ENCODE data around the gene CDH12. TPM values are rescaled to one million over a fixed set of nuclear protein-coding genes. Genes with fewer than 3 reads are reported as not detected.
"Not testable (repeated sequence)": the region's sequence is repeated elsewhere in the genome, so short reads cannot be mapped to it uniquely, and the experiment has no call there.

The CDH12 gene
- polyA plus RNA-seq = under 1 TPM in 1 of 2 donors, not detected in 1; 0.01 TPM

GRCh38 chr5:22852807-22853660 lies at the start of gene CDH12:
Gene CDH12, minus strand, starts transcription at chr5:22853344.
- Histone ChIP-seq H3K36me3 (ENCODE audit: control insufficient read depth in 2 of 2, insufficient read depth in 2 of 2, low read length in 1 of 2) (no peaks in the 10 kb centered on the region), H3K4me1 (ENCODE audit: control insufficient read depth in 2 of 2, insufficient read depth in 2 of 2, low read length in 1 of 2) (peaks cover 0 to 4% of the 10 kb centered on the region in 2 donors), H3K27ac (ENCODE audit: low read depth in 2 of 2, low read length in 1 of 2) (no peak within 1 kb of the TSS), H3K27me3 (ENCODE audit: control insufficient read depth in 1 of 2, insufficient read depth in 2 of 2, low read length in 2 of 2) (no peaks in the 10 kb centered on the region), H3K4me3 (ENCODE audit: low read depth in 1 of 2, low read length in 2 of 2) (peak within 1 kb of the TSS; percentile 31 to 32), H3K9me3 (ENCODE audit: control insufficient read depth in 2 of 2, insufficient read depth in 1 of 2, low read depth in 1 of 2, low read length in 1 of 2) (no peaks in the 10 kb centered on the region)
- WGBS, 2 donors = 3 to 4% methylated on average over 31 of the region's 31 CpGs

- 74 to 77% methylated on average over 5 of the region's 5 CpGs for WGBS, 2 donors
- H3K4me3 ChIP-seq (ENCODE audit: low read depth in 1 of 2, low read length in 2 of 2) = no peak overlapping the region
- H3K36me3 ChIP-seq (ENCODE audit: control insufficient read depth in 2 of 2, insufficient read depth in 2 of 2, low read length in 1 of 2) = no peaks in the 10 kb centered on the region
- H3K4me1 ChIP-seq (ENCODE audit: control insufficient read depth in 2 of 2, insufficient read depth in 2 of 2, low read length in 1 of 2) = no peaks in the 10 kb centered on the region
- no peak overlapping the region for H3K27ac ChIP-seq (ENCODE audit: low read depth in 2 of 2, low read length in 1 of 2)
- no peaks in the 10 kb centered on the region for H3K27me3 ChIP-seq (ENCODE audit: control insufficient read depth in 1 of 2, insufficient read depth in 2 of 2, low read length in 2 of 2)
- peaks cover 0 to 6% of the 10 kb centered on the region in 2 donors for H3K9me3 ChIP-seq (ENCODE audit: control insufficient read depth in 2 of 2, insufficient read depth in 1 of 2, low read depth in 1 of 2, low read length in 1 of 2)
These were observed 48.7 kb upstream of the CDH12 start for GRCh38 chr5:22901885-22902284.

DNA sequence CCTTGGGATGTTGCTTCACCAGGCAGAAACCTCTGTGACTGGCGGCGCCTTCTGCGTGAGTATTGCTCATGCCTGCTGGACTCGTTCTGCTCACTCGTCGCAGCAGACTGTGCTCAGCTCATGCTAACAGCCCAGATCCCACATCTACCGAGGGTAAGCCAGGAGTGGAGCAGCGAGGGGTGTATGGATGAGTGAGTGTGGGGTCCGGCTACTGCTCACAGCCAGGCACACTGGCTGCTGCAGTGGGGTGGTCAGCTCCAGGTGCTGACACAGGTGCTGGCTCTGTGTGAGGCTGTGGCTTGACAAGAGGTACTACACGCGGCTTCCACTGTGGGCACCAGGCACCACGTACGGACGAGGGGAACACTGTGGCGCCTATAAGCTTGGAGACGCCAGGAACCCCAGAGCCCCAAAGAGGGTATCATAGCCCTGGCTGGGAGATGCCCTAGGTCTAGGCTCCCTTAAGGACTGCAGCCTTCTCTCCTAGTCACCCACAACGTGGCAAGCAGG lies 47.7 kb upstream of the CDH12 start:
- 87 to 94% methylated on average over 17 of the region's 17 CpGs for WGBS, 2 donors
- Histone ChIP-seq H3K27ac (ENCODE audit: low read depth in 2 of 2, low read length in 1 of 2) (no peak overlapping the region), H3K27me3 (ENCODE audit: control insufficient read depth in 1 of 2, insufficient read depth in 2 of 2, low read length in 2 of 2) (no peaks in the 10 kb centered on the region), H3K36me3 (ENCODE audit: control insufficient read depth in 2 of 2, insufficient read depth in 2 of 2, low read length in 1 of 2) (no peaks in the 10 kb centered on the region), H3K9me3 (ENCODE audit: control insufficient read depth in 2 of 2, insufficient read depth in 1 of 2, low read depth in 1 of 2, low read length in 1 of 2) (peaks cover 0 to 6% of the 10 kb centered on the region in 2 donors), H3K4me1 (ENCODE audit: control insufficient read depth in 2 of 2, insufficient read depth in 2 of 2, low read length in 1 of 2) (no peaks in the 10 kb centered on the region), H3K4me3 (ENCODE audit: low read depth in 1 of 2, low read length in 2 of 2) (no peak overlapping the region)

DNA sequence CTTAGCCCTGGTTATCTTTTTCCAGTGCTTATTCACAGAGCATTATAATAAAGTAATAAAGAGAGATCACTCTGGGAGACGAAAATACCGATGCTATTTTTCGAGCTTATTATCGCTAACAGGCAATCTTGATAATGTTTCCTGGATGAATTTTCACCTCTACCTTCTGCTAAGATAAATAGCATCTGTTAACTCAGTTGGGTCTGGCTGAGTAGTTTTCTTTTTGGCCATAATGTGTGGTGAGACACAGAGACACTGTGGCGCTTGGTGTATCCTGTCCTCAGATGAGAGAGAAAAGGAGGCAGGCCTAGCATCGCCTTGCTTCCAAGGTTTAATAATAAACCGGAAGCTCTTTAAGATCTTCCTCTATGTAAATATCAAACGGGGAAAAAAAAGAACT lies 46.2 kb upstream of the CDH12 start:
- H3K27ac ChIP-seq (ENCODE audit: low read depth in 2 of 2, low read length in 1 of 2) = no peak overlapping the region
- H3K36me3 ChIP-seq (ENCODE audit: control insufficient read depth in 2 of 2, insufficient read depth in 2 of 2, low read length in 1 of 2) = no peaks in the 10 kb centered on the region
- WGBS, 2 donors = 88 to 92% methylated on average over 8 of the region's 8 CpGs
- H3K4me1 ChIP-seq (ENCODE audit: control insufficient read depth in 2 of 2, insufficient read depth in 2 of 2, low read length in 1 of 2) = no peaks in the 10 kb centered on the region
- H3K4me3 ChIP-seq (ENCODE audit: low read depth in 1 of 2, low read length in 2 of 2) = no peak overlapping the region
- peaks cover 0 to 6% of the 10 kb centered on the region in 2 donors for H3K9me3 ChIP-seq (ENCODE audit: control insufficient read depth in 2 of 2, insufficient read depth in 1 of 2, low read depth in 1 of 2, low read length in 1 of 2)
- H3K27me3 ChIP-seq (ENCODE audit: control insufficient read depth in 1 of 2, insufficient read depth in 2 of 2, low read length in 2 of 2) = no peaks in the 10 kb centered on the region

DNA sequence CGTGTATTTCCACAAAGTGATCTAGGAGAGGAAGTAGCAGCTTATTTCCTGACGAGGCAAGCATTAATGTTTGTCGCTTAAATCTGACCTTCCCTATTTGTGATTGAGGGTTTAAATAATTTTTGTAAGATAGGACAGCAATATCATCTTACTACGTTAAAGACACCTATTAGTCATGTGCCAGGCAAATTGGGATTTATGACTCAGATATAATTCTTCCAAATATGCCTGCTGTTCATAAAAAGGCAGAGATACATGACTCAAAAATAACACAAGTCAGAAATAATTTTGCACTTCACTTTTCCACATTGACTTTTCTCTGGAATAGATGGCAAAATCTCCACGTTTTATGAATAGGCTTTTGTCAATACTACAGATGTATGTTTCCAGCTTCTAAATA lies 43.0 kb upstream of the CDH12 start:
- no peaks in the 10 kb centered on the region for H3K9me3 ChIP-seq (ENCODE audit: control insufficient read depth in 2 of 2, insufficient read depth in 1 of 2, low read depth in 1 of 2, low read length in 1 of 2)
- no peaks in the 10 kb centered on the region for H3K27me3 ChIP-seq (ENCODE audit: control insufficient read depth in 1 of 2, insufficient read depth in 2 of 2, low read length in 2 of 2)
- no peak overlapping the region for H3K27ac ChIP-seq (ENCODE audit: low read depth in 2 of 2, low read length in 1 of 2)
- no peaks in the 10 kb centered on the region for H3K4me1 ChIP-seq (ENCODE audit: control insufficient read depth in 2 of 2, insufficient read depth in 2 of 2, low read length in 1 of 2)
- H3K36me3 ChIP-seq (ENCODE audit: control insufficient read depth in 2 of 2, insufficient read depth in 2 of 2, low read length in 1 of 2) = no peaks in the 10 kb centered on the region
- WGBS, 2 donors = 56 to 60% methylated on average over 5 of the region's 5 CpGs
- H3K4me3 ChIP-seq (ENCODE audit: low read depth in 1 of 2, low read length in 2 of 2) = no peak overlapping the region

DNA sequence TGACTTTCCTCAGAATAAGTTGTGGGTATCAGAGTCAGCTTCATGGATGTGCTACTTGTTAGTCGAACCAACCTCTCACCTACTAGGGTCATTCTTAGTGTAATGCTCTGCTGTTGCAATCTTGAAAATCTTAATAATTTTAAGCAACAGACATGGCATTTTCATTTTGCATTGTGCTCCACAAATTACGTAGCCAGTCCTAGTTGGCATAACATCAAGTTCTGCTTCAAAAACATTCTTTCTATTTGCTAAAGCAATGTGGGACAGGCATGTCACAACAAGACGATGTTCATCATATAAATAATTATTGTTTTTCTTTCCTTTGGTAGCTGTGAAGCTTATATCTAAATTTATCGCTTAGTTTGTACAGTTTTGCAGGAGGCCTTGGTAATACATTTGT lies 39.3 kb upstream of the CDH12 start:
- Histone ChIP-seq H3K4me1 (ENCODE audit: control insufficient read depth in 2 of 2, insufficient read depth in 2 of 2, low read length in 1 of 2) (no peaks in the 10 kb centered on the region), H3K9me3 (ENCODE audit: control insufficient read depth in 2 of 2, insufficient read depth in 1 of 2, low read depth in 1 of 2, low read length in 1 of 2) (no peaks in the 10 kb centered on the region), H3K27me3 (ENCODE audit: control insufficient read depth in 1 of 2, insufficient read depth in 2 of 2, low read length in 2 of 2) (no peaks in the 10 kb centered on the region), H3K27ac (ENCODE audit: low read depth in 2 of 2, low read length in 1 of 2) (no peak overlapping the region), H3K36me3 (ENCODE audit: control insufficient read depth in 2 of 2, insufficient read depth in 2 of 2, low read length in 1 of 2) (no peaks in the 10 kb centered on the region), H3K4me3 (ENCODE audit: low read depth in 1 of 2, low read length in 2 of 2) (no peak overlapping the region)
- 50 to 66% methylated on average over 4 of the region's 4 CpGs for WGBS, 2 donors

DNA sequence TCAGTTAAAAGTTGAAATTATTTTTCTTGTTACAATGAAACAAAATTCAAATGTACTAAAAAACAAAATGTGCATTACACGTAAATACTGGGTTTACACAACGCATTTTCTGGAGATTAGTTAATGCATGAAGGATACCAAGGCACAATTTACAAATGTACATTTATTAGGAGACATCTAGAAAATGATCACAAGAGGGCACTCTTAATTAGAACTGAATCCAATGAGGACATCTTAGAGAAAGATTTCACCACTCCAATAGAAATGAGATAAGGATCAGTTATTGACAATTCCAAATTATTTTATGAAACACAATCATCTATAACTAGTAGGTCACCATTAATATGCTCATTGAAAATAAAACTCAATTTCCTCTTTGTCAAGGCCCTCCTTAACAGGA lies 36.6 kb upstream of the CDH12 start:
- WGBS, 2 donors = 58 to 64% methylated on average over 2 of the region's 2 CpGs
- Histone ChIP-seq H3K27me3 (ENCODE audit: control insufficient read depth in 1 of 2, insufficient read depth in 2 of 2, low read length in 2 of 2) (no peaks in the 10 kb centered on the region), H3K9me3 (ENCODE audit: control insufficient read depth in 2 of 2, insufficient read depth in 1 of 2, low read depth in 1 of 2, low read length in 1 of 2) (no peaks in the 10 kb centered on the region), H3K4me3 (ENCODE audit: low read depth in 1 of 2, low read length in 2 of 2) (no peak overlapping the region), H3K36me3 (ENCODE audit: control insufficient read depth in 2 of 2, insufficient read depth in 2 of 2, low read length in 1 of 2) (no peaks in the 10 kb centered on the region), H3K27ac (ENCODE audit: low read depth in 2 of 2, low read length in 1 of 2) (no peak overlapping the region), H3K4me1 (ENCODE audit: control insufficient read depth in 2 of 2, insufficient read depth in 2 of 2, low read length in 1 of 2) (no peaks in the 10 kb centered on the region)

DNA sequence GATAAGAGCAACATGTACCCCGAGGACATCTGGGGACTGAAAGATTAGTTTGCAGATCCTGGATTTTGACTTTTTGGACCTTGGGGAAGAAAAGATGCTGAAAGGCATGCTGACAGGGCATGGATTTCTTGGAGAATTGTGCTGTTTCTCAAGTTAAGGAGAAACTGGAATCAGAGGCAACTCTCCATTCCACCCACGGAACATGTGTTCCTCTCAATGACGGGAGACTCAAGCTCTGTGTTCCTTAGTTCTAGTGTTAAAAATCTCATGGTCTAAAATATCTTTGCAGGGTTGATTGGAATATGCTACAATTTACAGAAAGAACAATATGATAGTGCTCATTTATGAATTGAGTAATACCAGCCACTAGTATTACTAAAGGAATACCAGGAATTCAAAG lies 34.4 kb upstream of the CDH12 start:
- 81 to 84% methylated on average over 3 of the region's 3 CpGs for WGBS, 2 donors
- Histone ChIP-seq H3K36me3 (ENCODE audit: control insufficient read depth in 2 of 2, insufficient read depth in 2 of 2, low read length in 1 of 2) (no peaks in the 10 kb centered on the region), H3K27me3 (ENCODE audit: control insufficient read depth in 1 of 2, insufficient read depth in 2 of 2, low read length in 2 of 2) (no peaks in the 10 kb centered on the region), H3K27ac (ENCODE audit: low read depth in 2 of 2, low read length in 1 of 2) (no peak overlapping the region), H3K4me3 (ENCODE audit: low read depth in 1 of 2, low read length in 2 of 2) (no peak overlapping the region), H3K9me3 (ENCODE audit: control insufficient read depth in 2 of 2, insufficient read depth in 1 of 2, low read depth in 1 of 2, low read length in 1 of 2) (no peaks in the 10 kb centered on the region), H3K4me1 (ENCODE audit: control insufficient read depth in 2 of 2, insufficient read depth in 2 of 2, low read length in 1 of 2) (no peaks in the 10 kb centered on the region)

- not testable (repeated sequence) for H3K4me3 ChIP-seq (ENCODE audit: low read depth in 1 of 2, low read length in 2 of 2); H3K9me3 ChIP-seq (ENCODE audit: control insufficient read depth in 2 of 2, insufficient read depth in 1 of 2, low read depth in 1 of 2, low read length in 1 of 2); H3K4me1 ChIP-seq (ENCODE audit: control insufficient read depth in 2 of 2, insufficient read depth in 2 of 2, low read length in 1 of 2); H3K27ac ChIP-seq (ENCODE audit: low read depth in 2 of 2, low read length in 1 of 2); H3K27me3 ChIP-seq (ENCODE audit: control insufficient read depth in 1 of 2, insufficient read depth in 2 of 2, low read length in 2 of 2); H3K36me3 ChIP-seq (ENCODE audit: control insufficient read depth in 2 of 2, insufficient read depth in 2 of 2, low read length in 1 of 2)
- 79 to 92% methylated on average over 5 of the region's 5 CpGs for WGBS, 2 donors
These were observed 5.8 kb upstream of the CDH12 start for GRCh38 chr5:22858911-22859310.

DNA sequence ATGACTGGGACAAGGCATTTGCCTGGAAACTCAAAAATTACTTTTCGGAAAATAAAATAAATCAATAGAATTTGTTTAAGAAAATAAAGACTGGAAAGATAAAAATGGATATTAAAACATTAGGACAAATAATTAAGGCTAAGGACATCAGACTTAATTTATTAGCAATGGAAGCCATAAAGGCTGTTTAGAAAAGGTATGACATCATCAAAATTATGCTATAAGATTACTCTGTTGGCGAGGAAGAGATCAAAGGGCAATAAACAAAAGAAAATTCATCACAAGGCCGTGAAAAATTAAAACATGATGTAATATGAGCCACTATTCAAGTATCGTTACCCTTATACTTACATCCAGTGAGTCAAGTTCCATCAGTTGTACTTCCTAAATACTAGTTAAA lies 2.7 kb upstream of the CDH12 start:
- H3K4me3 ChIP-seq (ENCODE audit: low read depth in 1 of 2, low read length in 2 of 2) = no peak overlapping the region
- no peaks in the 10 kb centered on the region for H3K9me3 ChIP-seq (ENCODE audit: control insufficient read depth in 2 of 2, insufficient read depth in 1 of 2, low read depth in 1 of 2, low read length in 1 of 2)
- no peaks in the 10 kb centered on the region for H3K36me3 ChIP-seq (ENCODE audit: control insufficient read depth in 2 of 2, insufficient read depth in 2 of 2, low read length in 1 of 2)
- no peak overlapping the region for H3K27ac ChIP-seq (ENCODE audit: low read depth in 2 of 2, low read length in 1 of 2)
- H3K27me3 ChIP-seq (ENCODE audit: control insufficient read depth in 1 of 2, insufficient read depth in 2 of 2, low read length in 2 of 2) = no peaks in the 10 kb centered on the region
- peaks cover 0 to 4% of the 10 kb centered on the region in 2 donors for H3K4me1 ChIP-seq (ENCODE audit: control insufficient read depth in 2 of 2, insufficient read depth in 2 of 2, low read length in 1 of 2)
- WGBS, 2 donors = 72 to 81% methylated on average over 4 of the region's 4 CpGs

Measured in esophagus (tissue), 2 donors.